Measurements from ENCODE around the gene TLCD5. TPM values are rescaled to one million over a fixed set of nuclear protein-coding genes. Genes with fewer than 3 reads are reported as not detected.

Gene TLCD5
- total and polyA plus RNA-seq, 9 donors, result 4.0 to 13.2 (median 8.2) TPM

DNA sequence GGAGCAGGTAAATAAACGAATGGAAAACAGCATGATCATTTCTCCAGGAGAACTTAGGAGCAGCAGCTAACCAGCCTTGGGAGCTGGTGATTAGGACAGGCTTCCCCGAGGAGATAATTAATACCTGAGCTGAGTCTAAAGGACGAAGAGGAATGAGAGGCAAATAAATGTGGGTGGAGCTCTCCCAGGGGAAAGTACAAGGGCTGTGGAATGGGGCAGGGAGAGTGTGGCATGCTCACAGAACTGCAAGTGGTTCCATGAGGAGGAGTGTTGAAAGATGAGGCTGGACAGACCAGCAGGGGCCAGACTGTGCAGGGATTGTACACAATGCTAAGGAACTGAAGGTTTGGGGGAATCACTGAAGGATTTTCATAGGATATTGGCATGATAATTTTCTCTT is 14.2 kb upstream of the TLCD5 start:
- H3K4me3 ChIP-seq, result no peak overlapping the region
- no peak overlapping the region for H3K27ac ChIP-seq
- DNase-seq, result no peak
- no peaks in the 10 kb centered on the region for H3K4me1 ChIP-seq (ENCODE audit: insufficient read depth)
- intact Hi-C loops (cut with DNase I), result no loop called here
- no peaks in the 10 kb centered on the region for H3K9me3 ChIP-seq
- no peaks in the 10 kb centered on the region for H3K36me3 ChIP-seq
- H3K27me3 ChIP-seq, result no peaks in the 10 kb centered on the region
- no peak for TF ChIP-seq CTCF (IDR thresholded peaks at IDR 0.05)
- TF ChIP-seq EP300 (IDR thresholded peaks at IDR 0.05), result no peak
- TF ChIP-seq POLR2A (IDR thresholded peaks at IDR 0.05), result no peak
- WGBS, 3 donors, result 62 to 73% (median 66%) methylated on average over 3 of the region's 3 CpGs

DNA sequence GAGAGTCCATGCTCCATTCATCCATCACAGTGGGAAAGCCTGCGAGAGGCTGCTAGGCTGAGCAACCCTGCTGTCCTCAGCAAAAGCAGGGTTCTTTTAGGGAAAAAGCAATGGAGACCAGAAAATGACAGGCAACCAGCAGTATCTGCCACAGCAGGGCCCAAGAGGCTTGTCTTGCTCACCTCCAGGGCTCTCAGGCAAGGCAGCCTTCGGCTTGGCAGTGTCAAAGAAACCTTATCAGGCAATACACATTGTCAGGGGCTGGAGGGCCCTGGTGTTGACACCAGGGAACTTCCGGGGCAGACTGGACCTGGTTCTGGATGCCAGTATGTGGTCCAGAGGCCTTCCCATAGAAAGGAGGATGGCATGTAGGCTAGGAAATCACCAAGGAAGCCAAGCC is 10.2 kb upstream of the TLCD5 start:
- H3K4me1 ChIP-seq (ENCODE audit: insufficient read depth), result peaks cover 8% of the 10 kb centered on the region
- DNase-seq, result no peak
- H3K36me3 ChIP-seq, result no peaks in the 10 kb centered on the region
- no peaks in the 10 kb centered on the region for H3K27me3 ChIP-seq
- 87 to 96% (median 93%) methylated on average over 3 of the region's 3 CpGs for WGBS, 3 donors
- no peak for TF ChIP-seq POLR2A (IDR thresholded peaks at IDR 0.05)
- TF ChIP-seq CTCF (IDR thresholded peaks at IDR 0.05), result no peak
- no peak for TF ChIP-seq EP300 (IDR thresholded peaks at IDR 0.05)
- H3K4me3 ChIP-seq, result no peak overlapping the region
- intact Hi-C loops (cut with DNase I), result no loop called here
- H3K9me3 ChIP-seq, result no peaks in the 10 kb centered on the region
- no peak overlapping the region for H3K27ac ChIP-seq

GRCh38 chr11:120316880-120317688 is 8.0 kb upstream of the TLCD5 start:
- Histone ChIP-seq H3K36me3 (no peaks in the 10 kb centered on the region), H3K27me3 (no peaks in the 10 kb centered on the region), H3K4me3 (no peak overlapping the region), H3K4me1 (ENCODE audit: insufficient read depth) (peaks cover 8% of the 10 kb centered on the region), H3K9me3 (no peaks in the 10 kb centered on the region), H3K27ac (peak overlapping the region in 1 of 2 donors; percentile 63)
- intact Hi-C loops (cut with DNase I), result no loop called here
- peak; percentile 76 to 84 (median 79) for DNase-seq
- 5 to 11% (median 9%) methylated on average over 8 of the region's 8 CpGs for WGBS, 3 donors
- TF ChIP-seq CTCF (IDR thresholded peaks at IDR 0.05) (no peak), POLR2A (IDR thresholded peaks at IDR 0.05) (no peak), EP300 (IDR thresholded peaks at IDR 0.05) (no peak)

DNA sequence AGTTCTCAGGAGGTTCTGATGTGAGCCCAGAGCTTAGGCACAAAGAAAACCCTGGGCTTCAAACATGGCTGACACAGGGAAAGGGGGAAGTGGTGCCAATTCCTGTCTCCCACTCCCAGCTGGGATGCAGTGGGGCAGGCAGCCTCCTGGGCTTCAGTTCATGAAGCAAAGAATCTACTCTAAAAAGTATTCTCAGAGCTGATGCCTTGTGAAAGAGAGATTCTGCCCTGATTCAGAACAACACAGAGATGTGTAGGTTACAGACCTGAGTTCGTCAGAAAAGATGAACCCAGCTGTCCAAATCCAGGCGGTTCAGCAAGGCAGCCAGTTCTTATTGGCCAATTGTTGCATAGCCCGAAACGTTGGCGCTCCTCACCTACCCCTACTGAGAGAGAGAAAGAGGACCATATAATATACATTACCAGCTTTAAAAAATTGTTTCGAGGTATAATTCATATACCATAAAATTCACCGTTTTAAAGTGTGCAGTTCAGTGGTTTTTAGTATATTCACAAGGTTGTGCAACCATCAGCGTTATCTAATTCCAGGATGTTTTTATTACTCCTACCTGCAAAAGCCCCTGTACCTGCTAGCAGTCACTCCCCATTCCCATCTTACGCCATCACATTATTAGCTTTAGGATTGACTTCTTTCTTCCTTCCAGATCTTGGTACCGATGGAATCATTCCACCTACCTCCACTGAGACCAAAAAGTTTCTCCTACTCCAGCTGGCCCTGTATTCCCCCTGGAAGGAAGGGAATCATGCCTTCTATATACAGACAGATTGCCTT is 7.2 kb upstream of the TLCD5 start:
- Histone ChIP-seq H3K4me3 (no peak overlapping the region), H3K27me3 (no peaks in the 10 kb centered on the region), H3K4me1 (ENCODE audit: insufficient read depth) (peaks cover 8% of the 10 kb centered on the region), H3K9me3 (no peaks in the 10 kb centered on the region), H3K36me3 (no peaks in the 10 kb centered on the region), H3K27ac (peak overlapping the region in 1 of 2 donors; percentile 63)
- intact Hi-C loops (cut with DNase I), result no loop called here
- no peak for DNase-seq
- TF ChIP-seq EP300 (IDR thresholded peaks at IDR 0.05) (no peak), POLR2A (IDR thresholded peaks at IDR 0.05) (no peak), CTCF (IDR thresholded peaks at IDR 0.05) (no peak)
- WGBS, 3 donors, result 71 to 81% (median 77%) methylated on average over 10 of the region's 10 CpGs
